HepG2 (cell line): Measurements from ENCODE around the gene OASL. TPM values are rescaled to one million over a fixed set of nuclear protein-coding genes. Genes with fewer than 3 reads are reported as not detected.

Experiments
- AFF4 ChIP-seq: sonication (generic); formaldehyde crosslinking; IDR thresholded peaks from 2 replicates; pipeline ENCODE4 v1.4.0; 2020; ENCODE audit warnings: missing genetic modification reagents
- HINFP ChIP-seq: sonication (generic); formaldehyde crosslinking; IDR thresholded peaks from 2 replicates; pipeline ENCODE4 v1.4.0; 2020; ENCODE audit warnings: low read depth, mild to moderate bottlenecking, missing genetic modification reagents
- IRF9 ChIP-seq: sonication (generic); formaldehyde crosslinking; IDR thresholded peaks from 2 replicates; pipeline ENCODE4 v1.8.0; 2022; ENCODE audit warnings: missing genetic modification reagents, mild to moderate bottlenecking, borderline replicate concordance
- MTA1 ChIP-seq: sonication (generic); formaldehyde crosslinking; IDR thresholded peaks from 2 replicates; pipeline ENCODE4 v1.4.0; 2020; ENCODE audit warnings: missing genetic modification reagents, mild to moderate bottlenecking, borderline replicate concordance
- SOX5 ChIP-seq: IDR thresholded peaks from 2 replicates; pipeline ENCODE4 v1.6.1; 2016; ENCODE audit warnings: borderline replicate concordance
- THAP9 ChIP-seq: sonication (generic); formaldehyde crosslinking; IDR thresholded peaks from 2 replicates; pipeline ENCODE4; 2020; ENCODE audit warnings: missing genetic modification reagents, mild to moderate bottlenecking, borderline replicate concordance
- ZFP37 ChIP-seq: sonication (generic); formaldehyde crosslinking; IDR thresholded peaks from 2 replicates; pipeline ENCODE4 v1.4.0; 2020; ENCODE audit warnings: missing genetic modification reagents, borderline replicate concordance
- ZKSCAN1 ChIP-seq: fragments of 150-350 bp; IDR thresholded peaks from 2 replicates; pipeline ENCODE4 v1.6.1; 2014; ENCODE audit warnings: low read length
- ZMAT3 ChIP-seq: sonication (generic); formaldehyde crosslinking; conservative IDR thresholded peaks from 2 replicates; pipeline ENCODE4 v1.7.0; 2021; ENCODE audit warnings: missing genetic modification reagents
- ZNF543 ChIP-seq: sonication (generic); formaldehyde crosslinking; IDR thresholded peaks from 2 replicates; pipeline ENCODE4 v1.4.0; 2020; ENCODE audit warnings: mild to moderate bottlenecking, missing genetic modification reagents
- ZNF597 ChIP-seq: sonication (generic); formaldehyde crosslinking; IDR thresholded peaks from 2 replicates; pipeline ENCODE4 v1.5.0; 2020; ENCODE audit warnings: missing genetic modification reagents
- polyA plus RNA-seq, 8 experiments: library from polyadenylated mRNA; depleted of rRNA in 3 of 8; stranded (reverse) in 7 of 8; unstranded in 1 of 8; fragments of >200 nt; fragmentation: Illumina TruSeq in 4 of 8; extraction: Trizol in 4 of 8; gene quantifications; 2 replicates each; pipeline versions ENCODE4 v1.2.1 to v1.2.3, GENCODE V29; 2011 to 2016; ENCODE audit warnings: low read depth in 4 of 8, missing spikeins in 1 of 8, mixed read lengths in 1 of 8; ENCODE audit not compliant: insufficient read depth in 1 of 8
- total RNA-seq, 5 experiments: library from RNA; depleted of rRNA; stranded (reverse); fragments of >200 nt; fragmentation: Illumina TruSeq; extraction: Trizol; gene quantifications; 2 replicates each; pipeline ENCODE4 v1.2.3, GENCODE V29; 2016; ENCODE audit warnings: low read depth in 1 of 5
- TF ChIP-seq, protein P1 (sequence below): sonication (generic); formaldehyde crosslinking; IDR thresholded peaks from 2 replicates; pipeline ENCODE4 v1.4.0; 2020; ENCODE audit warnings: mild to moderate bottlenecking, missing genetic modification reagents, borderline replicate concordance

Gene OASL
- total and polyA plus RNA-seq, 2 of the 13 experiments (the other 11 are each of a cell fraction or from before 2014, with no cell fraction given), result 0.11 to 0.22 TPM

DNA sequence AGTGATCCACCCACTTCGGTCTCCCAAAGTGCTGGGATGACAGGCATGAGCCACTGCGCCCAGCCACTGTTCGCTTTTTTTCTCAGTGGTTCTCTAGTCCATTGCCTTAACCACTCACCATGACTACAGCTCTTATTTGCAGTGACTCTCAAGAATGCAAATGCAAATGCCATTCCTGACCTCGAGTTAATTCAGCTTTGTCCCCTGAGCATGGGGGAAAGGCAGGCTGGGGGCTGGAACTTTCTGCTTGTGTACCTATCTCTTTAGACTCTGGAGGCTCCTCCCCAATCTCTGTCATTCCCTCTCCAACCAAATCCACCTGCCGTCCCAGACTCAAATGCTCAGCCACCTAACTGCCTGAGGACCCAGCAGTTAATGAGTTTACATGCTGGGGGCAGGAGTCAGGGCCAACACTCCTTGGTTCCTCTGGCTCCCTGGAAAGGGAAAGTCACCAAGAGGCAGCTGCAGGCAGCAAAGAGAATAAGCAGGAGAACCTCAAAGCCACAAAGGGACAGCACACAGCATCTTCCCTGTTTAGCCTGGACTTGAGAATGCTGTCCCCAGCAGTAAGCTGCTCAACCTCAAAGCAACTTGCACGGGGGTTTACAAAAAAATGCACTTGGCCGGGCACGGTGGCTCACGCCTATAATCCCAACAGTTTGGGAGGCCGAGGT is 66.0 kb downstream of the OASL start (continued):
- TF ChIP-seq MTA1 (0 out of 2 replicates have a peak, but pooled peaks have one; percentile 41), ZFP37 (CRISPR knock-in tag) (no peak), AFF4 (no peak), ZKSCAN1 (no peak), ZNF597 (no peak), HINFP (CRISPR knock-in tag) (no peak), ZNF543 (CRISPR knock-in tag) (no peak), THAP9 (CRISPR knock-in tag) (peak; percentile 41; the same call in 1 of the 2 replicates), SOX5 (CRISPR knock-in tag) (peak; percentile 37; the same call in 1 of the 2 replicates), ZMAT3 (CRISPR knock-in tag) (no peak), IRF9 (no peak)
- TF ChIP-seq, protein P1, sequence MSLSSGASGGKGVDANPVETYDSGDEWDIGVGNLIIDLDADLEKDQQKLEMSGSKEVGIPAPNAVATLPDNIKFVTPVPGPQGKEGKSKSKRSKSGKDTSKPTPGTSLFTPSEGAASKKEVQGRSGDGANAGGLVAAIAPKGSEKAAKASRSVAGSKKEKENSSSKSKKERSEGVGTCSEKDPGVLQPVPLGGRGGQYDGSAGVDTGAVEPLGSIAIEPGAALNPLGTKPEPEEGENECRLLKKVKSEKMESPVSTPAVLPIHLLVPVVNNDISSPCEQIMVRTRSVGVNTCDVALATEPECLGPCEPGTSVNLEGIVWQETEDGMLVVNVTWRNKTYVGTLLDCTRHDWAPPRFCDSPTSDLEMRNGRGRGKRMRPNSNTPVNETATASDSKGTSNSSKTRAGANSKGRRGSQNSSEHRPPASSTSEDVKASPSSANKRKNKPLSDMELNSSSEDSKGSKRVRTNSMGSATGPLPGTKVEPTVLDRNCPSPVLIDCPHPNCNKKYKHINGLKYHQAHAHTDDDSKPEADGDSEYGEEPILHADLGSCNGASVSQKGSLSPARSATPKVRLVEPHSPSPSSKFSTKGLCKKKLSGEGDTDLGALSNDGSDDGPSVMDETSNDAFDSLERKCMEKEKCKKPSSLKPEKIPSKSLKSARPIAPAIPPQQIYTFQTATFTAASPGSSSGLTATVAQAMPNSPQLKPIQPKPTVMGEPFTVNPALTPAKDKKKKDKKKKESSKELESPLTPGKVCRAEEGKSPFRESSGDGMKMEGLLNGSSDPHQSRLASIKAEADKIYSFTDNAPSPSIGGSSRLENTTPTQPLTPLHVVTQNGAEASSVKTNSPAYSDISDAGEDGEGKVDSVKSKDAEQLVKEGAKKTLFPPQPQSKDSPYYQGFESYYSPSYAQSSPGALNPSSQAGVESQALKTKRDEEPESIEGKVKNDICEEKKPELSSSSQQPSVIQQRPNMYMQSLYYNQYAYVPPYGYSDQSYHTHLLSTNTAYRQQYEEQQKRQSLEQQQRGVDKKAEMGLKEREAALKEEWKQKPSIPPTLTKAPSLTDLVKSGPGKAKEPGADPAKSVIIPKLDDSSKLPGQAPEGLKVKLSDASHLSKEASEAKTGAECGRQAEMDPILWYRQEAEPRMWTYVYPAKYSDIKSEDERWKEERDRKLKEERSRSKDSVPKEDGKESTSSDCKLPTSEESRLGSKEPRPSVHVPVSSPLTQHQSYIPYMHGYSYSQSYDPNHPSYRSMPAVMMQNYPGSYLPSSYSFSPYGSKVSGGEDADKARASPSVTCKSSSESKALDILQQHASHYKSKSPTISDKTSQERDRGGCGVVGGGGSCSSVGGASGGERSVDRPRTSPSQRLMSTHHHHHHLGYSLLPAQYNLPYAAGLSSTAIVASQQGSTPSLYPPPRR (CRISPR knock-in tag), result 0 out of 2 replicates have a peak, but pooled peaks have one; percentile 22
